Colonic mucosa (tissue), 4 donors: ENCODE measurements around the gene EYA4. TPM values are rescaled to one million over a fixed set of nuclear protein-coding genes. Genes with fewer than 3 reads are reported as not detected.

Experiments
- DNase-seq: peaks from one replicate; pipeline ENCODE4 v3.0.0-alpha.2; 2020
- H3K27ac ChIP-seq: fragments of 200-600 bp; one replicate; pipeline ENCODE4 v1.8.0; 2021
- H3K27me3 ChIP-seq: fragments of 200-600 bp; one replicate; pipeline ENCODE4 v1.8.0; 2021
- H3K36me3 ChIP-seq: fragments of 200-600 bp; one replicate; pipeline ENCODE4 v1.8.0; 2021
- H3K4me1 ChIP-seq: fragments of 200-600 bp; one replicate; pipeline ENCODE4 v1.8.0; 2021; ENCODE audit warnings: mild to moderate bottlenecking
- H3K4me3 ChIP-seq: fragments of 200-600 bp; one replicate; pipeline ENCODE4 v1.8.0; 2021
- H3K9ac ChIP-seq, 2 donors: one replicate each; pipeline ENCODE4 v1.7.0; 2013; ENCODE audit warnings: control low read depth in 2 of 2, low read depth in 2 of 2, low read length in 2 of 2
- H3K9me3 ChIP-seq: fragments of 200-600 bp; one replicate; pipeline ENCODE4 v1.8.0; 2021
- intact Hi-C: fragments of 100-400 bp; cut with DNase I; formaldehyde crosslinking; loops from one replicate; pipeline ENCODE4 v1.14.1; 2022
- total RNA-seq, 2 donors: library from RNA; stranded (reverse); fragmentation: NEBNext Ultra II Directional in 1 of 2; extraction: Animal tissue kit (Norgen Biotek cat#: 25700) in 1 of 2; gene quantifications; one replicate each; pipeline ENCODE4 v1.2.1, GENCODE V29; 2021
- TF ChIP-seq, protein P1 (sequence below): fragments of 200-600 bp; IDR thresholded peaks from one replicate; pipeline ENCODE4 v1.8.0; 2022; ENCODE audit warnings: antibody characterized with exemption, mild to moderate bottlenecking
- donor health status: healthy.
- donor health status: DM: no; HTN: no; CAD: no.
- donor health status: DM: no; HTN: no; CAD: no.

EYA4 gene
- total RNA-seq, 2 donors from 2014 or later = 0.05 TPM; not detected in 1

GRCh38 chr6:133555685-133556084 is 314.5 kb downstream of the EYA4 start:
- H3K36me3 ChIP-seq = no peaks in the 10 kb centered on the region
- no peaks in the 10 kb centered on the region for H3K4me1 ChIP-seq
- H3K27ac ChIP-seq = no peak overlapping the region
- H3K4me3 ChIP-seq = no peak overlapping the region
- DNase-seq = no peak
- intact Hi-C loops = loop anchor here (10.0 kb wide), 1 partner anchor 591 kb away; no protein-coding TSS in a partner anchor
- no peak overlapping the region for H3K9ac ChIP-seq
- TF ChIP-seq, protein P1, sequence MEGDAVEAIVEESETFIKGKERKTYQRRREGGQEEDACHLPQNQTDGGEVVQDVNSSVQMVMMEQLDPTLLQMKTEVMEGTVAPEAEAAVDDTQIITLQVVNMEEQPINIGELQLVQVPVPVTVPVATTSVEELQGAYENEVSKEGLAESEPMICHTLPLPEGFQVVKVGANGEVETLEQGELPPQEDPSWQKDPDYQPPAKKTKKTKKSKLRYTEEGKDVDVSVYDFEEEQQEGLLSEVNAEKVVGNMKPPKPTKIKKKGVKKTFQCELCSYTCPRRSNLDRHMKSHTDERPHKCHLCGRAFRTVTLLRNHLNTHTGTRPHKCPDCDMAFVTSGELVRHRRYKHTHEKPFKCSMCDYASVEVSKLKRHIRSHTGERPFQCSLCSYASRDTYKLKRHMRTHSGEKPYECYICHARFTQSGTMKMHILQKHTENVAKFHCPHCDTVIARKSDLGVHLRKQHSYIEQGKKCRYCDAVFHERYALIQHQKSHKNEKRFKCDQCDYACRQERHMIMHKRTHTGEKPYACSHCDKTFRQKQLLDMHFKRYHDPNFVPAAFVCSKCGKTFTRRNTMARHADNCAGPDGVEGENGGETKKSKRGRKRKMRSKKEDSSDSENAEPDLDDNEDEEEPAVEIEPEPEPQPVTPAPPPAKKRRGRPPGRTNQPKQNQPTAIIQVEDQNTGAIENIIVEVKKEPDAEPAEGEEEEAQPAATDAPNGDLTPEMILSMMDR = no peak
- no peaks in the 10 kb centered on the region for H3K27me3 ChIP-seq
- H3K9me3 ChIP-seq = no peaks in the 10 kb centered on the region

- intact Hi-C loops = loop anchor here (10.0 kb wide), 2 partner anchors 535 to 595 kb away; no protein-coding TSS in a partner anchor
- no peak for DNase-seq
- H3K27ac ChIP-seq = no peak overlapping the region
- no peak overlapping the region for H3K4me3 ChIP-seq
- TF ChIP-seq, protein P1 = no peak
- no peaks in the 10 kb centered on the region for H3K4me1 ChIP-seq
- no peaks in the 10 kb centered on the region for H3K9me3 ChIP-seq
- no peaks in the 10 kb centered on the region for H3K36me3 ChIP-seq
- H3K9ac ChIP-seq = no peak overlapping the region
- no peaks in the 10 kb centered on the region for H3K27me3 ChIP-seq
Observed at GRCh38 chr6:133559926-133560325, 318.8 kb downstream of the EYA4 start.

DNA sequence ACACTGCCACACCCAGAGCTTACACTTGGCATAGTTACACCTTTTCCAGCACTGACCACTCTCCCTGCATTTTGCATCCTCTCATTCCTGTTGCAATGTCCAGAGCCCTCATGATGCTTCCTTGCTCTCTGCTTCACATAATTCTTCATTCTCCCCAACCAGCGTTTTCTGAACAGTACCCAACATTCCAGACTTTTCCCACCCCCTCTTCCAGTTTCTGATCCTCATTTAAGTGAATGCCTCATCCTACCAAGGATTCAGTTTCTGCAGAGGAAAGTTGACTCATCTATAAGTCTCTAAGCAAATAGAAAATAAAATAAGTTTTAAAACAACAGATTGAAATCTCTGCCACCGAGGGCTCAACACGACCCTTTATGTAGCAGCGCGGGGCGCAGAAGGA is 326.5 kb downstream of the EYA4 start:
- intact Hi-C loops = loop anchor here (5.0 to 10.0 kb wide), 2 partner anchors 350 to 527 kb away; no protein-coding TSS in a partner anchor

GRCh38 chr6:133568970-133569889 is 328.1 kb downstream of the EYA4 start:
- no peaks in the 10 kb centered on the region for H3K27me3 ChIP-seq
- H3K27ac ChIP-seq = no peak overlapping the region
- H3K9ac ChIP-seq = peak overlapping the region in 1 of 2 donors; percentile 14
- no peak for DNase-seq
- intact Hi-C loops = loop anchor here (5.0 to 10.0 kb wide), 2 partner anchors 348 to 526 kb away; no protein-coding TSS in a partner anchor
- TF ChIP-seq, protein P1 = peak; percentile 70
- no peaks in the 10 kb centered on the region for H3K9me3 ChIP-seq
- H3K36me3 ChIP-seq = no peaks in the 10 kb centered on the region
- H3K4me3 ChIP-seq = no peak overlapping the region
- no peaks in the 10 kb centered on the region for H3K4me1 ChIP-seq

More for the DNA sequence above, 326.5 kb downstream of the EYA4 start:
- Histone ChIP-seq H3K27me3 (no peaks in the 10 kb centered on the region), H3K9me3 (no peaks in the 10 kb centered on the region), H3K27ac (no peak overlapping the region), H3K9ac (no peak overlapping the region), H3K4me1 (no peaks in the 10 kb centered on the region), H3K36me3 (no peaks in the 10 kb centered on the region), H3K4me3 (no peak overlapping the region)
- TF ChIP-seq, protein P1 = no peak
- DNase-seq = no peak

- no peaks in the 10 kb centered on the region for H3K36me3 ChIP-seq
- intact Hi-C loops = no loop called here
- H3K4me3 ChIP-seq = no peak overlapping the region
- no peaks in the 10 kb centered on the region for H3K9me3 ChIP-seq
- TF ChIP-seq, protein P1 = no peak
- no peaks in the 10 kb centered on the region for H3K4me1 ChIP-seq
- no peaks in the 10 kb centered on the region for H3K27me3 ChIP-seq
- DNase-seq = no peak
- no peak overlapping the region for H3K27ac ChIP-seq
- H3K9ac ChIP-seq = no peak overlapping the region
Observed at GRCh38 chr6:133571681-133572080, 330.5 kb downstream of the EYA4 start.
